Stomach smooth muscle (tissue), 2 donors: ENCODE measurements around the gene CORO2A.

Experiments
- H3K27ac ChIP-seq: one replicate; pipeline ENCODE4 v1.7.0; 2013; ENCODE audit warnings: mild to moderate bottlenecking, low read length, inconsistent platforms
- H3K27me3 ChIP-seq, 2 donors: one replicate each; pipeline ENCODE4 v1.7.0; 2013; ENCODE audit warnings: low read length in 2 of 2; ENCODE audit not compliant: insufficient read depth in 2 of 2, control insufficient read depth in 1 of 2
- H3K36me3 ChIP-seq, 2 donors: one replicate each; pipeline ENCODE4 v1.7.0; 2013; ENCODE audit warnings: low read length in 2 of 2; ENCODE audit not compliant: control insufficient read depth in 2 of 2, insufficient read depth in 2 of 2
- H3K4me1 ChIP-seq: one replicate; pipeline ENCODE4 v1.7.0; 2013; ENCODE audit warnings: low read length; ENCODE audit not compliant: control insufficient read depth, insufficient read depth
- H3K4me3 ChIP-seq, 2 donors: one replicate each; pipeline ENCODE4 v1.7.0; 2013; ENCODE audit warnings: low read length in 2 of 2
- H3K9ac ChIP-seq, 2 donors: one replicate each; pipeline ENCODE4 v1.7.0; 2013; ENCODE audit warnings: low read length in 2 of 2, mild to moderate bottlenecking in 1 of 2
- H3K9me3 ChIP-seq, 2 donors: one replicate each; pipeline ENCODE4 v1.7.0; 2013; ENCODE audit warnings: low read length in 2 of 2; ENCODE audit not compliant: control insufficient read depth in 2 of 2
- donor health status: healthy.
- donor health status: Pancreatic carcinoma.

Gene CORO2A, protein sequence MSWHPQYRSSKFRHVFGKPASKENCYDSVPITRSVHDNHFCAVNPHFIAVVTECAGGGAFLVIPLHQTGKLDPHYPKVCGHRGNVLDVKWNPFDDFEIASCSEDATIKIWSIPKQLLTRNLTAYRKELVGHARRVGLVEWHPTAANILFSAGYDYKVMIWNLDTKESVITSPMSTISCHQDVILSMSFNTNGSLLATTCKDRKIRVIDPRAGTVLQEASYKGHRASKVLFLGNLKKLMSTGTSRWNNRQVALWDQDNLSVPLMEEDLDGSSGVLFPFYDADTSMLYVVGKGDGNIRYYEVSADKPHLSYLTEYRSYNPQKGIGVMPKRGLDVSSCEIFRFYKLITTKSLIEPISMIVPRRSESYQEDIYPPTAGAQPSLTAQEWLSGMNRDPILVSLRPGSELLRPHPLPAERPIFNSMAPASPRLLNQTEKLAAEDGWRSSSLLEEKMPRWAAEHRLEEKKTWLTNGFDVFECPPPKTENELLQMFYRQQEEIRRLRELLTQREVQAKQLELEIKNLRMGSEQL

DNA sequence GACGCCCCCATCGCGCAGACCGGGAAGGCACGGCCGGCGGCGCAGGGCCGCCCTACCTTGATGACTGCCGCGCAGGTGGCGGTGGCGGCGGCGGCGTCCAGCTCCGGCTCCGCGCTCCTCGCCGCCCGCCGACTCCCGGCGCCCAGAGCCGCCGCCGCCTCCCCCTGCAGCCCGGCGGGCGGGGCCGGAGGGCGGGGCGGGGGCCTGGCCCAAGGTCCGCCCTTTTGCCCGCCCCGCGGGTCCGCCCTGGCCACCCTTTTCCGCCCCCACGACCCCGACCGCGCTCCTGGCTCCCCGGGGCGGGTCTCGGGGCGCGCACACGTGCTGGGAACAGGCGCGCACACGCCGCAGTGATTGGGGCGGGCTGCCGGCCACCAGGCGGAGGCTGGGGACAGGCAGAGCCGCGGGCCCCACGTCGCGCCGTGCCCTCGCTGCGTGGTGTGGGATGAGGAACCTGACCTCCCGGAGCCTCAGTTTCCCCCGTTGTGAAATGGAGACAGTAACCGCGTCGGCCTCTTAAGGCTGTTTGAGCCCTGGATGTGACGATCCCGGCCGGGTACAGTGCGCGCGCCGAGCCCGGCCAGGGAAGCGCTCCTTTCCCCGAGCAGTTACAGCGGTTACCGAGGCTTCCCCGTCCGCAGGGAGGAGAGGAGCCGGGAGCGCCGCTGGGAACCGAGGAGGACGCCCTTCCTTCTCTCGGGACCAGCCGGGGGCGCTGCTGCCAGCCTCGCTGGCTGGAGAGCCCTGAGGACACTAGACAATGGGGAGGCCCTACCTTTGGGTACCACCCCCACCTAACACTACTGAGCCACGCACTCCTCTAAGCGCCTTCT, at the start of gene CORO2A:
CORO2A (minus strand) TSS at position 135 of the 833 bp plus-strand sequence. CDS start 34,977 bp downstream, outside the sequence.
- Histone ChIP-seq H3K9me3 (no peaks in the 10 kb centered on the region), H3K36me3 (no peaks in the 10 kb centered on the region), H3K27ac (no peak within 1 kb of the TSS), H3K4me1 (peaks cover 11% of the 10 kb centered on the region), H3K4me3 (peak within 1 kb of the TSS; percentile 77 to 82), H3K9ac (peak within 1 kb of the TSS in 1 of 2 donors; percentile 29), H3K27me3 (peaks cover 5 to 16% of the 10 kb centered on the region in 2 donors)

DNA sequence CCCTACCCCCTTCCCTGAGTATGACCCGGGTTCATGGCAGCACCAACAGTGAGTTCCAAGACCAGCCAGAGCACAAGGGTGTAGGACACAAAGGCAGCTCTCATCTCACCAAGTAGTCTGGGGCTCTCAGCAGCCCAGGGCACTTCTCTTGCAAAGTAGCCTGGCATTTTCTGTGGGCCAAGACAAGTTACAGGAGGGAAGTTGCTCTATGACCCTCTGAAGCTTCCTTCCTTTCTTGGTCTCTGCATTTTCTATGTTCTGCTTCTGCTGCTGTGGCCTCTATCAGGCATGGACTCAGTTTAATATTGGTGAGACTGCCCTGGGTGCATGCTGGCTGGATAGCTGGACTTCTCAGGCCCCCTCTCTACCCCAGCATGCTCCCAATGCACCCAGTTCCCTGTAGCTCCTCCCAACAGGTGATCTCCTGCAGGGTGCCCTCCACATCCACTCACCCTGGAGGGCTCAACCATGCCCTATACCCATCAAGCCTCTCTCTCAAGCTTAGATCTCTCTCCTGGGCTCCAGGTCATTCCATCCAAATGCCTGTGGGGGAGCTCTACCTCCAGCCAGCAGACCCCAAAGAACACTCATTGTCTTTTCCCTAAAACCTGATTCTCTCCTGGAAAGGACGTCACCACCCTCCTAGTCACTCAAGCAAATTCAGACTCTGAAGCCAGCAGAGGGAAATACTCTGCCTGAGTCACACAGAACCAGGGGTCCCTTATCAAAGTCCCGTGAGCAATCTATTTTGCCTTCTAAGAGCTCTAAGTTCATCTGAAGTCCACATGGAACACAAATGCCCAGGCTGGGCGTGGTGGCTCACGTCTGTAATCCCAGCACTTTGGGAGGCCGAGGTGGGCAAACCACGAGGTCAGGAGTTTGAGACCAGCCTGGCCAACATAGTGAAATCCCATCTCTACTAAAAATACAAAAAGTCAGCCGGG, 49.2 kb upstream of the CORO2A start:
- H3K27me3 ChIP-seq = no peaks in the 10 kb centered on the region
- H3K9me3 ChIP-seq = no peaks in the 10 kb centered on the region
- H3K27ac ChIP-seq = no peak overlapping the region
- H3K9ac ChIP-seq = no peak overlapping the region
- peaks cover 0 to 4% of the 10 kb centered on the region in 2 donors for H3K36me3 ChIP-seq
- no peaks in the 10 kb centered on the region for H3K4me1 ChIP-seq
- H3K4me3 ChIP-seq = no peak overlapping the region

DNA sequence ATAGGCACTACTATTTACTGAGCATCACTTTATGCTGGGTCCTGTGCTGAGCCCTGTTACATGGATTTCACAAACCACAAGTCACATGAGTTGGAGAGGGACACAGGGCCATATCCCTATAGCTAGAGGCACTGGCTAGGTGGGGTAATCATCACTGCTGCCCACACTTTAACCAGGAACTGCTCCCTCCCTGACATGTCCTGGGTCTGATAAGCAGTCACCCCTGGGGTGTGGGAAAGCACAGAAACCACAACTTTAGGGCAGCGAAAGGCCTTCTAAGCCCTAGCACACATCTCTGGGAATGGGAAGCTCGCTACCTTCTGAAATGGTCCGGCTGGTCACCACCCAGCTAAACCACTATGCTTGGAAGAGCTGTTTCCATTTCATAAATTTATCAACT, 48.0 kb upstream of the CORO2A start:
- Histone ChIP-seq H3K4me3 (no peak overlapping the region), H3K27ac (no peak overlapping the region), H3K4me1 (no peaks in the 10 kb centered on the region), H3K36me3 (peaks cover 0 to 4% of the 10 kb centered on the region in 2 donors), H3K9ac (no peak overlapping the region), H3K9me3 (no peaks in the 10 kb centered on the region), H3K27me3 (no peaks in the 10 kb centered on the region)

DNA sequence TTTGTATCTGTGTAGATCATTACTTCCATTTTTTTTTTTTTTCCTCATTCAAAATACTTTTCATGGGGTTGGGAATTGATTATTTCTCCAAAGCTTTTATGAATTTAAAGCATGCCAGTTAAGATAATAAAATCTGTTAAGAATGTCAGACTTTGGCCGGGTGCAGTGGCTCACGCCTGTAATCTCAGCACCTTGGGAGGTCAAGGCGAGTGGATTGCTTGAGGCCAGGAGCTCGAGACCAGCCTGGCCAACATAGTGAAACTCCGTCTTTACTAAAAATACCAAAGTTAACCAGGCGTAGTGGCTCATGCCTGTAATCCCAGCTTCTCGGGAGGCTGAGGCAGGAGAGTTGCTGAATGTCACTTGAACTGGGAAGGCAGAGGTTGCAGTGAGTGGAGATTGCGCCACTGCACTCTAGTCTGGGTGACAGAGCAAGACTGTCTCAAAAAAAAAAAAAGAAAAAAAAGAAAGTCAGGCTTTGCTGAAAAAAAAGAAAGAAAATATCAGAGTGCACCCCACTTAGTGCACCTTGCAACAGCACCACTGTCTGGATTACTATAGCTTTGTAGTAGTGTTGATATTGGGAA, 44.6 kb upstream of the CORO2A start:
- H3K9ac ChIP-seq = no peak overlapping the region
- H3K27me3 ChIP-seq = no peaks in the 10 kb centered on the region
- no peaks in the 10 kb centered on the region for H3K9me3 ChIP-seq
- no peak overlapping the region for H3K27ac ChIP-seq
- H3K4me1 ChIP-seq = no peaks in the 10 kb centered on the region
- H3K4me3 ChIP-seq = no peak overlapping the region
- peaks cover 0 to 2% of the 10 kb centered on the region in 2 donors for H3K36me3 ChIP-seq

DNA sequence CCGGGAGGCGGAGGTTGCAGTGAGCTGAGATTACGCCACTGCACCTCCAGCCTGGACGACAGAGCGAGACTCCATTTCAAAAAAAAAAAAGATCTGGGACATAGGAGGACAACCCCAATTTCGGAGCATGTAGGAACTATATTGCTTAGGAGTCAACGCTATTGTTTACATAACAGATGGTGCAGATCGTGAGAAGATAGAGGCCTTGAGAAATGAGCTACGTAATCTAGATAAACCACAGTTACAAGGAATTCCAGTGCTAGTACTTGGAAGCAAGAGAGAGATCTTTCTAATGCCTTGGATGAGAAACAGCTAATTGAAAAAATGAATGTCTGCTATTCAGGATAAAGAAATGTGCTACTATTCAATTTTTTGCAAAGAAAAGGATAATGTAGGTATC, 42.7 kb upstream of the CORO2A start:
- no peaks in the 10 kb centered on the region for H3K36me3 ChIP-seq
- no peaks in the 10 kb centered on the region for H3K4me1 ChIP-seq
- no peaks in the 10 kb centered on the region for H3K9me3 ChIP-seq
- no peak overlapping the region for H3K4me3 ChIP-seq
- H3K27me3 ChIP-seq = no peaks in the 10 kb centered on the region
- no peak overlapping the region for H3K9ac ChIP-seq
- no peak overlapping the region for H3K27ac ChIP-seq

DNA sequence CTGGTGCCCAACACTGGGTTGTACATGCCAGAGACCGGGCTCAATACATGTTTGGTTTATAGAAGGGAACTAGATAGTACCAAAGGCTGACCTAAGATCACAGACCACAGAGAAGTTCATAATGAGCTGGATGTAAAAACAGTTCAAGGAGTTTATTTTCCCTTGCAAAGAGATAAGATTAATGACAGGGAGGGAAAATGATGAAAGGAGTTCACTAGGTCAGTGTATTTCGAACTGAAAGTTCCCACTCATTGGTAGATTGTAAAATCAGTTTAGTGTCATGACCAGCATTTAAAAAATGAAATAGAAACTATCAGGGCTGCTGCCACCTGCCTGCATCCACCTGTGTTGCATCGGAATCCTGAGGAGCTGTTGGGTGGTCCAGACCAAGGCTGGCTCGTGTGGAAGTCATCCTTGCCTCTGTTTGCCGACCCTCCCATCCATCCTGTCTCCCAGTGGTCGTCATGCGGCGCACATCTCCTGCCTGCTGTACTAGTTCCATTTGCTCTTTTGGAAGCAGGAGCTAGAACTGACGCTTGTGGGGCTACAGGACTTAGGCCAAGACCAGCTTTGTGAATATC, 41.9 kb upstream of the CORO2A start:
- H3K4me3 ChIP-seq = no peak overlapping the region
- peaks cover 0 to 2% of the 10 kb centered on the region in 2 donors for H3K36me3 ChIP-seq
- no peak overlapping the region for H3K9ac ChIP-seq
- H3K27ac ChIP-seq = no peak overlapping the region
- H3K27me3 ChIP-seq = no peaks in the 10 kb centered on the region
- H3K9me3 ChIP-seq = no peaks in the 10 kb centered on the region
- no peaks in the 10 kb centered on the region for H3K4me1 ChIP-seq

DNA sequence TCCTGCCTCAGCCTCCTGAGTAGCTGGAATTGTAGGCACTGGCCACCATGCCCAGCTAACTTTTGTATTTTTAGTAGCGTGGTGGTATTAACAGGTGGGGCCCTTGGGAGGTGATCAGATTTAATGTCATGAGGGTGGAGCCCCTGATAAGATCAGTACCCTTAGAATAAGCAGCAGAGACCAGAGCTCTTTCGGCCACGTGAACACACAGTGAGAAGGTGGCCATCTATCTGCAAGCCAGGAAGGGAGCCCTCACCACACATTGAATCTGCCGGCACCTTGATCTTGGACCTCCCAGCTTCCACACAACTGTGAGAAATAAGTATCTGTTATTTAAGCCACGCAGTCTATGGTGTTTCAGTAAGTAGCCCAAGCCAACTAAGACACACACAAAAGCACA, 40.5 kb upstream of the CORO2A start:
- H3K4me3 ChIP-seq = no peak overlapping the region
- H3K9ac ChIP-seq = no peak overlapping the region
- no peak overlapping the region for H3K27ac ChIP-seq
- no peaks in the 10 kb centered on the region for H3K4me1 ChIP-seq
- no peaks in the 10 kb centered on the region for H3K9me3 ChIP-seq
- H3K27me3 ChIP-seq = no peaks in the 10 kb centered on the region
- H3K36me3 ChIP-seq = peaks cover 0 to 2% of the 10 kb centered on the region in 2 donors

DNA sequence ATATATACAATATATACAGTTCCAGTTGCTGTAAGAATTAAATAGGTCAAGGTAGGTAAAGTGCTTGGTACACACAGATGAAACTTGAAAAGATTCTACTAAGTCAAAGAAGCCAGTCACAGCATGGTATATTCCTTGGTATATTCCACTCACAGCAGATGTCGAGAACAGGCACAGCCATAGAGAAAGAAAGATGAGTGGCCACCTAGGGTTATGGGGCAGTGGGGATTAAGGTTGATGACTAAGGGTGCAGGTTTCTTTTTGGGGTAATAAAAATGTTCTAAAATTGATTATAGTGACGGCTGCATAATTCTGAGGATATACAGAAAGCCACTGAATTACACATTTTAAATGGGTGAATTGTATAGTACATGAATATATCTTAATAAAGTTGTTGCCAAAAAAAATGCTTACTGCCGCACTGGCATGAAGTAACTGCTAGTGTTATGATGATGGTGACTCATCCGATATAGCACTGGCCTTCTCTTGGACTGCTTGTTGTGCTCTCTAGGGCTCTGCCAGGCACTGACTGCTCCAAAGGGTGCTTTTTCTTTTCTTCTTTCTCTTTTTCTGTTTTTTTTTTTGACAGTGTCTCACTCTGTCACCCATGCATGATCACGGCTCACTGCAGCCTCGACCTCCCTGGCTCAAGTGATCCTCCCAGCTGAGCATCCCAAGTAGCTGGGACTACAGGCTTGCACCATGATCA, 39.5 kb upstream of the CORO2A start:
- no peaks in the 10 kb centered on the region for H3K27me3 ChIP-seq
- H3K9me3 ChIP-seq = no peaks in the 10 kb centered on the region
- H3K9ac ChIP-seq = no peak overlapping the region
- no peak overlapping the region for H3K4me3 ChIP-seq
- H3K4me1 ChIP-seq = no peaks in the 10 kb centered on the region
- no peak overlapping the region for H3K27ac ChIP-seq
- H3K36me3 ChIP-seq = peaks cover 0 to 4% of the 10 kb centered on the region in 2 donors

DNA sequence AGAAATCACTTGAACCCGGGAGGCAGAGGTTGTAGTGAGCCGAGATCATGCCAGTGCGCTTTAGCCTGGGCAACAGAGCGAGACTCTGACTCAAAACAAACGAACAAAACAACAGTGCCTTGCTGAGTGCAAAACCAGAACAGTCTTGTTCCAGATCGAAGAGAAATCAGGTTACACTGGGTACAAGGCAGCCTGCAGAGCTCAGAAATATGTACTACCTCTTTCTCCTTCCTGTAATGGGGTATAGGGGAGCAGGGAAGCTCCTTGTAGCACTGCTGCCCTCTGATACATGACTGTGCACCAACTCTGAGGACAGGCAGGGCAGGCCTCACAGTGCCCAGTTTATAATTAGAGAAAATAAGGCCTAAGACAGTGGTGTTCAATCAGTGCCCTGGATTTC, 38.4 kb upstream of the CORO2A start:
- Histone ChIP-seq H3K27me3 (no peaks in the 10 kb centered on the region), H3K9me3 (no peaks in the 10 kb centered on the region), H3K4me1 (no peaks in the 10 kb centered on the region), H3K27ac (no peak overlapping the region), H3K4me3 (no peak overlapping the region), H3K36me3 (peaks cover 0 to 8% of the 10 kb centered on the region in 2 donors), H3K9ac (no peak overlapping the region)
